Limb (tissue), 2 donors: ENCODE results near the gene C13orf46.
"Not testable (repeated sequence)": the region's sequence is repeated elsewhere in the genome, so short reads cannot be mapped to it uniquely, and the experiment has no call there.

Experiments
- DNase-seq, 2 donors: peaks; one replicate each; pipeline ENCODE4 v3.0.0-alpha.2; 2016; ENCODE audit errors: extremely low spot score in 2 of 2

C13orf46 gene

GRCh38 chr13:113973218-113974164 lies at the start of gene C13orf46:
TSS of gene C13orf46 (minus strand) at chr13:113974076. CDS start at chr13:113973997, 79 bp downstream.
- no peak for DNase-seq

DNA sequence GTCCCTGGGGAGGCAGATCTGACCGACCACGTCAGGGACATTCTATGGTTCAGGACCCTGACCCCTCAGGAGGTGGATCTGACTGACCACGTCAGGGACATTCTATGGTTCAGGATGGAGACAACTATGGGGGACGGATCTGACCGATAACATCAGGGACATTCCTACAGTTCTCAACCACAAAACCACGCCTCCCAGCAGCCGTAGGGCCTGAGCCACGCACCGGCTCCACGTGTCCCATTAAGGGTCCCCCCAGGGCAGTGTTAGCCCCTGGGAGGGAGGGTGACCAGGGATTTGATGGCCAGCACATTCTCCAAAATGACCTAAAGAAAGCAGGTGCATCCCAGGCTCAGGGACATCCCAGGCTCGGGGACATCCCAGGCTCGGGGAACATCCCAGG lies 49.0 kb upstream of the C13orf46 start:
- no peak for DNase-seq

- no peak for DNase-seq
Measured at GRCh38 chr13:114022309-114022669, 48.4 kb upstream of the C13orf46 start.

GRCh38 chr13:114021464-114022308 lies 47.8 kb upstream of the C13orf46 start:
- DNase-seq, result no peak

DNA sequence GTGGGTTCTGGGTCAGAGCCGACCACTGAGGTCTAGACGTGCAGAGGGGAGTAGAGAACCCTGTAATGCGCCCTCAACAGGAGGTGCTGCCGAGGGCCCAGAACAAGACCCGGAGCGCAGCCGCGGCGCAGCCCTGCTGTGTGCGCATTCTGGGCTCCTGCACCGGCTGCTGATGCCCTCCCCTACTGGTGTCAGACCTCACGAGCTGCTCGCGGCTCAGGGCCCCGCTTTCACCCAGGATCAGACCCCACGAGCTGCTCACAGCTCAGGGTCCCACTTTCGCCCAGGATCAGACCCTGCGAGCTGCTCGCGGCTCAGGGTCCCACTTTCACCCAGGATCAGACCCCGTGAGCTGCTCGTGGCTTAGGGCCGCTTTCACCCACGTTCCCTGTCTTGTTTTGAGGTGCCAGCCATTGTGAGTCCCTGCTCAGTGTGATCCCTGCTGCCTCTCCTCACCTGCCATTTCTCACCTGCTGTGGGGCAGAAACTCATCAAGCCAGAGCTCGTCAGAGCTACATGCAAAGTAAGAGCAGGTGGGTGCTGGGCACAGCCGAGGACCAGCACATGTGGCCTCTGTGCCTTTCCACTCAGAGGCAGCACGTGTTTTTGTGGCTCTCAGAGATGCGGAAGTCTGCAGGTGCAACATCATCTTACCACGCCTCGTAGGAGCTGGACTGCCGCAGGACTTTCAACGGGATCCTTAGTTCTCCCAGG lies 47.0 kb upstream of the C13orf46 start:
- no peak for DNase-seq

- not testable (repeated sequence) for DNase-seq
Measured at GRCh38 chr13:114020134-114020533, 46.3 kb upstream of the C13orf46 start.

DNA sequence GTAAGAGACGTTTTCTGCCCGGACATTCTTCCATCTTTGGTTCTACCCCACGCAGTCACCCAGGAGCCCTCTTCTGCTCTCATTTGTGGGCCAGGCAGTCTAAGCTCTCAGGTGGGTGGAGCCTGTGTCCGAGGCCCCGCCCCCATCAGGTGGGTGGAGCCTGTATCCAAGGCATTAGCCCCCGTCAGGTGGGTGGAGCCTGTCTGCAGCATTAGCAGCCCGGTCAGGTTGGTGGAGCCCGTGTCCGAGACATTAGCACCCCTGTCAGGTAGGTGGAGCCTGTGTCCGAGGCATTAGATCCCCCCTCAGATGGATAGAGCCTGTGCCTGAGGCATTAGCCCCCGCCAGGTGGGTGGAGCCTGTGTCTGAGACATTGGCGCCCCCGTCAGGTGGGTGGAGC lies 45.5 kb upstream of the C13orf46 start:
- DNase-seq, result no peak

- no peak for DNase-seq
Measured at GRCh38 chr13:114018461-114019055, 44.7 kb upstream of the C13orf46 start.

- no peak for DNase-seq
Measured at GRCh38 chr13:114017966-114018365, 44.1 kb upstream of the C13orf46 start.

GRCh38 chr13:114017028-114017630 lies 43.3 kb upstream of the C13orf46 start:
- DNase-seq, result no peak

- no peak for DNase-seq
Measured at GRCh38 chr13:114016321-114017027, 42.6 kb upstream of the C13orf46 start.

- no peak for DNase-seq
Measured at GRCh38 chr13:114015969-114016295, 42.1 kb upstream of the C13orf46 start.

DNA sequence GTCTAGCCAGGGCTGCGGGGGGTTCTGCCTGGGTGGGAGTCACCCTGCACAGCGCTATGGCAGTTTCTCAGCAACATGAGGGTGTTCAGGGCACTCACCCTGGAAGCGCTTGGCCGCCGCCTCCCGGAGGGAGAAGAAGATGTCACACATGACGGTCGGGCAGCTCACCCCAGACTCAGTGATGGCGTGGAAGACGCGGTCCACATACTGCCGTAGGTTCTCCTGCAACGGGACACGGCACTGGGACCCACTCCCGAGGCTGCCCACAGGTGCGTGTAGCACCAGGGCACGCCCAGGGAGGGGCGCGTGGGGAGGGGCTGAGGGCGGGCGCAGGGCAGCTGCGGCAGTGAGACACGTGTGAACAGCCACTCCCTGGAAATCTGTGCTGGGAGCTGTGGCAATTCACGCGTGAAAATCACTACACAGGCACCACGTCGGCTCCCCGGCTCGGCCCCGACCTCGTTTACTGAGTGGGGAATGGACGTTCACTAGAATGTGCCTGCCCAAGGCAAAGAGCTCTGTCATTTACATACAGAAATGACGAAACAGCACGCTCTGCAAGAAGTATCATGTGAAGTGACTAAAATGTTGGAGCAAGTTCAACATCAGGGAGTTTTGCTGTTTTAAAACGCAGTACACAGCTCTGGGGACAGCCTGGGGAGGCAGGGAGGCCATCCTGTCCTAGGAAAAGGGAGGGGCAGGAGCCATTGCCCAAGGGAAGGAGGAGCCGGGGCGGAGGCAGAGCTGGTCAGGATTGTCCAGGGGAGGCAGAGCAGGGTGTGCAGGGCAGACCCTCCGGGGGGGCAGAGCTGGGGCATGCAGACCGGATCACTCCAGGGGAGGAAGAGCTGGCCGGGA lies 41.5 kb upstream of the C13orf46 start:
- no peak for DNase-seq

GRCh38 chr13:114013952-114014629 lies 40.2 kb upstream of the C13orf46 start:
- no peak for DNase-seq

DNA sequence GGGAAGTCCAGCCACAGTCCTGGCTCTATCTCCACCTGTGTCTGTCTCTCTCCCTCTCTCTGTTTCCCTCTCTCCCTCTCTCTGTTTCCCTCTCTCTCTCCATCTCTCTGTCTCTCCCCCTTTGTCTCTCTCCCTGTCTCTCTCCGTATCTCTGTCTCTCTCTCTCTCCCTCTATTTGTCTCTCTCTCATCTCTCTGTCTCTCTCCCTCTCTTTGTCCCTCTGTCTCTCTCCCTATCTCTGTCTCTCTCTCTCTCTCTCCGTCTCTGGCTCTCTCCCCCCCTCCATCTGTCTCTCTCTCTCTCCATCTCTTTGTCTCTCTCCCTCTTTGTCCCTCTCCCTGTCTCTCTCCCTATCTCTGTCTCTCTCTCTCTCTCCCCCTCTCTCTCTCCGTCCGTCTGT lies 39.5 kb upstream of the C13orf46 start:
- DNase-seq, result no peak

- DNase-seq, result no peak
Measured at GRCh38 chr13:114012921-114013320, 39.0 kb upstream of the C13orf46 start.

GRCh38 chr13:114012141-114012540 lies 38.3 kb upstream of the C13orf46 start:
- no peak for DNase-seq

GRCh38 chr13:114011226-114011625 lies 37.4 kb upstream of the C13orf46 start:
- DNase-seq, result no peak
